NOMO-1 (cell line): ENCODE measurements around the gene ATP6V1G2.

Experiments used
- DNase-seq, 2 experiments: peaks; one replicate each; lab custom pipeline; 2025; ENCODE audit not compliant: unreplicated experiment in 2 of 2; lab: John Stamatoyannopoulos, UW

The ATP6V1G2 gene

GRCh38 chr6:31548544-31548873, 2.1 kb upstream of the ATP6V1G2 start:
- DNase-seq = no peak

- peak in 1 of 2 experiments; percentile 32 for DNase-seq
Observed at GRCh38 chr6:31547727-31548543, 1.5 kb upstream of the ATP6V1G2 start.

- DNase-seq = peak; percentile 97 to 98
Observed at GRCh38 chr6:31546958-31547726, 734 bp upstream of the ATP6V1G2 start, which contains the start of gene NFKBIL1. Gene NFKBIL1, plus strand, starts transcription at chr6:31547608. Its CDS starts 87 bp downstream, at chr6:31547695.

- no peak for DNase-seq
Observed at GRCh38 chr6:31545291-31545690, 1.1 kb downstream of the ATP6V1G2 start.

- no peak for DNase-seq
Observed at GRCh38 chr6:31544676-31545075, 1.7 kb downstream of the ATP6V1G2 start.

- DNase-seq = no peak
Observed at GRCh38 chr6:31543639-31544038, 2.8 kb downstream of the ATP6V1G2 start.

- DNase-seq = peak; percentile 91 to 97
Observed at GRCh38 chr6:31541658-31542521, 4.5 kb downstream of the ATP6V1G2 start, which contains the start of gene DDX39B. Gene DDX39B, minus strand, starts transcription at chr6:31542003. Its CDS starts 1,471 bp downstream, at chr6:31540532.

GRCh38 chr6:31541059-31541657, 5.2 kb downstream of the ATP6V1G2 start:
- peak; percentile 74 to 86 for DNase-seq

GRCh38 chr6:31540640-31541039, 5.8 kb downstream of the ATP6V1G2 start:
- DNase-seq = no peak

GRCh38 chr6:31538805-31539400, 7.5 kb downstream of the ATP6V1G2 start:
- no peak for DNase-seq

GRCh38 chr6:31535538-31536324, 10.7 kb downstream of the ATP6V1G2 start:
- no peak for DNase-seq

GRCh38 chr6:31534521-31535040, 11.8 kb downstream of the ATP6V1G2 start:
- no peak for DNase-seq

GRCh38 chr6:31534011-31534410, 12.4 kb downstream of the ATP6V1G2 start:
- no peak for DNase-seq

GRCh38 chr6:31533455-31533841, 13.0 kb downstream of the ATP6V1G2 start:
- no peak for DNase-seq

GRCh38 chr6:31532644-31533454, 13.6 kb downstream of the ATP6V1G2 start:
- DNase-seq = no peak

GRCh38 chr6:31531771-31532643, 14.4 kb downstream of the ATP6V1G2 start:
- DNase-seq = no peak

- DNase-seq = no peak
Observed at GRCh38 chr6:31531162-31531561, 15.2 kb downstream of the ATP6V1G2 start.
